Sigmoid colon (tissue), 7 donors: Measurements from ENCODE around the gene ARHGAP22. TPM values are rescaled to one million over a fixed set of nuclear protein-coding genes. Genes with fewer than 3 reads are reported as not detected.

ENCODE experiments used
- DNase-seq: peaks from one replicate; pipeline ENCODE4 v3.0.0-alpha.2; 2019
- H3K27ac ChIP-seq, 4 donors: fragments of 200-600 bp; sonication (generic); one replicate each; pipeline ENCODE4 v1.5.1; 2016 to 2019; ENCODE audit warnings: mild to moderate bottlenecking in 1 of 4
- H3K27me3 ChIP-seq, 3 donors: fragments of 200-600 bp; sonication (generic); one replicate each; pipeline ENCODE4 v1.5.1; 2019; ENCODE audit warnings: mild to moderate bottlenecking in 1 of 3
- H3K36me3 ChIP-seq, 4 donors: fragments of 200-600 bp; sonication (generic); one replicate each; pipeline ENCODE4 v1.5.1; 2016 to 2019
- H3K4me1 ChIP-seq, 4 donors: fragments of 200-600 bp; sonication (generic); one replicate each; pipeline ENCODE4 v1.5.1; 2017 to 2019
- H3K4me3 ChIP-seq, 4 donors: fragments of 200-600 bp; sonication (generic); one replicate each; pipeline ENCODE4 v1.5.1; 2017 to 2019; ENCODE audit warnings: mild to moderate bottlenecking in 2 of 4, moderate library complexity in 1 of 4
- H3K9me3 ChIP-seq, 4 donors: fragments of 200-600 bp in 3 of 4; sonication (generic) in 3 of 4; one replicate each; pipeline versions ENCODE4 v1.5.1 to v1.6.1; 2013 to 2019
- EP300 ChIP-seq, 4 donors: sonication (generic); formaldehyde crosslinking; IDR thresholded peaks; one replicate each; pipeline ENCODE4 v1.6.1; 2017; ENCODE audit warnings: antibody characterized with exemption in 4 of 4
- POLR2A ChIP-seq, 2 donors: fragments of 450-650 bp; IDR thresholded peaks; one replicate each; pipeline ENCODE4 v1.6.1; 2016; ENCODE audit warnings: antibody characterized with exemption in 2 of 2, mild to moderate bottlenecking in 2 of 2, moderate library complexity in 2 of 2
- POLR2AphosphoS5 ChIP-seq, 4 donors: sonication (generic); formaldehyde crosslinking; IDR thresholded peaks; one replicate each; pipeline ENCODE4 v1.6.1; 2017; ENCODE audit warnings: antibody characterized with exemption in 4 of 4
- WGBS, 2 donors: extraction: QIAGEN DNeasy Blood & Tissue Kit; methylation state at CpG; one replicate each; pipeline ENCODE4 v1.1.7; 2013; 5-methylcytosine and 5-hydroxymethylcytosine counted together
- intact Hi-C: fragments of 100-400 bp; cut with DNase I; formaldehyde crosslinking; loops from one replicate; pipeline ENCODE4 v1.15.1; 2023
- polyA plus RNA-seq, 3 donors: library from polyadenylated mRNA; stranded (reverse); fragments of 200-250 nt; gene quantifications; one replicate each; pipeline ENCODE4 v1.2.3, GENCODE V29; 2013
- total RNA-seq, 4 donors: library from RNA; depleted of rRNA; stranded (reverse); fragments of >200 nt; gene quantifications; one replicate each; pipeline ENCODE4 v1.1.0, GENCODE V29; 2016
- TF ChIP-seq, protein P1 (sequence below), 4 experiments: fragments of 450-650 bp in 3 of 4; fragments of 200-600 bp in 1 of 4; IDR thresholded peaks; one replicate each; pipeline ENCODE4 v1.5.1; 2016 to 2019; ENCODE audit warnings: antibody characterized with exemption in 4 of 4, mild to moderate bottlenecking in 3 of 4, moderate library complexity in 2 of 4
- donor health status: healthy with polysubstance abuse.
- donor health status: Bipolar disorder and iron deficiency.
- donor health status: healthy.

The ARHGAP22 gene
- total and polyA plus RNA-seq, 7 donors, result 1.2 to 6.4 (median 3.1) TPM

DNA sequence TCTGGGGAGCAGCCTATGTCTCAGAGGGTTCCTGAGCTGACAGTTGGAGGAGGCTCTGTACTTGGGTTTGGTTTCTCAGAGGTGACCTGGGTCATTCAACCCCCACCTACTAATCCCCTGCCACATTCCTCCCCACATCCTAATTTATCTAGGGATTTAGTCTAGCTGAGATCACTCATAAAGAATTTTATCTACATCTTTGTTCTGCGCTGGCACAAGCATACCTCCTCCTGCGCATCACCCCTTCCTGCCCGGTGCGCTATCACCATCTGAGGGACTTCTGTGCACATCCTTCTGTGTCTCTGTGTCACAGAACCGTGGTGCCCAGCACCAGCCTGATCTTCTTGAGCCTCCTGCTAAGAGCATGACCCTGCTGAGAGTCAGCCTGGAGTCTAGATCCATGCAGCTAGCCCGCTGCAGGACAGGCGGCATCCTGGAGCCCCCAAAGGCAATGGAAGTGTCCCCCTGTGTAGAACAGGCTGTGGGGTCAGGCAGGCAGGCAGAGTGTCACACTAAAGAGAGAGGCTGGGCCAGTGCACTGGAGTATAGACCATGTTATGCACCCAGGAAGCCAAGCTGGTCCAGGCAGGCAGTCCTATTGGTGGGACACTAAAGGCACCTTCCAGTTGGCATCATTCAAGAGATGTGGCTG lies 63.6 kb downstream of the ARHGAP22 start:
- Histone ChIP-seq H3K27me3 (no peaks in the 10 kb centered on the region), H3K4me1 (no peaks in the 10 kb centered on the region), H3K4me3 (no peak overlapping the region), H3K36me3 (no peaks in the 10 kb centered on the region), H3K9me3 (no peaks in the 10 kb centered on the region), H3K27ac (no peak overlapping the region)
- WGBS, 2 donors, result 87 to 90% methylated on average over 7 of the region's 7 CpGs
- intact Hi-C loops, result no loop called here
- TF ChIP-seq, protein P1, sequence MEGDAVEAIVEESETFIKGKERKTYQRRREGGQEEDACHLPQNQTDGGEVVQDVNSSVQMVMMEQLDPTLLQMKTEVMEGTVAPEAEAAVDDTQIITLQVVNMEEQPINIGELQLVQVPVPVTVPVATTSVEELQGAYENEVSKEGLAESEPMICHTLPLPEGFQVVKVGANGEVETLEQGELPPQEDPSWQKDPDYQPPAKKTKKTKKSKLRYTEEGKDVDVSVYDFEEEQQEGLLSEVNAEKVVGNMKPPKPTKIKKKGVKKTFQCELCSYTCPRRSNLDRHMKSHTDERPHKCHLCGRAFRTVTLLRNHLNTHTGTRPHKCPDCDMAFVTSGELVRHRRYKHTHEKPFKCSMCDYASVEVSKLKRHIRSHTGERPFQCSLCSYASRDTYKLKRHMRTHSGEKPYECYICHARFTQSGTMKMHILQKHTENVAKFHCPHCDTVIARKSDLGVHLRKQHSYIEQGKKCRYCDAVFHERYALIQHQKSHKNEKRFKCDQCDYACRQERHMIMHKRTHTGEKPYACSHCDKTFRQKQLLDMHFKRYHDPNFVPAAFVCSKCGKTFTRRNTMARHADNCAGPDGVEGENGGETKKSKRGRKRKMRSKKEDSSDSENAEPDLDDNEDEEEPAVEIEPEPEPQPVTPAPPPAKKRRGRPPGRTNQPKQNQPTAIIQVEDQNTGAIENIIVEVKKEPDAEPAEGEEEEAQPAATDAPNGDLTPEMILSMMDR (IDR thresholded peaks at IDR 0.05), result no peak
- TF ChIP-seq POLR2AphosphoS5 (IDR thresholded peaks at IDR 0.05) (no peak), EP300 (IDR thresholded peaks at IDR 0.05) (no peak), POLR2A (IDR thresholded peaks at IDR 0.05) (no peak)
- DNase-seq, result no peak

DNA sequence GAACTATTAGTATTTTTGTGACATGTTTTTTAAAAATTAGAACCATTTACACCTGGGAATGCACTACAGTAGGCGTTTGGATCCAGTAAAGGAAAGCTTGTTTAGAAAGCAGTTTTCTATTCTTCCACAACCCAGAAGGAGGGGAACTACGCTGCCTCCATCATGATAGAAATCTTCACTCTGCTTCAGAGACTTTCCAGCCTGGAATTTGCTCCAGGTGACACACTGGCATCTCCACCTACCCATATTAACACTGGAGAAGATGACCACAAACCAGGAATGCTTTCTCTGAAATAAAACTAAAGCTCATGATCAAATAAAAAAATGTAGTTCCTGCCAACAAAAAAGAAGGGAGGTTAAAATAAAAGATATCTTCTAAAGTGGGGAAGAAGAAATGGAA lies 66.3 kb downstream of the ARHGAP22 start:
- no peaks in the 10 kb centered on the region for H3K9me3 ChIP-seq
- H3K27ac ChIP-seq, result no peak overlapping the region
- DNase-seq, result no peak
- no peaks in the 10 kb centered on the region for H3K27me3 ChIP-seq
- peaks cover 0 to 9% (median 3%) of the 10 kb centered on the region in 4 donors for H3K4me1 ChIP-seq
- no peak for TF ChIP-seq POLR2AphosphoS5 (IDR thresholded peaks at IDR 0.05)
- TF ChIP-seq, protein P1 (IDR thresholded peaks at IDR 0.05), result no peak
- no peak for TF ChIP-seq EP300 (IDR thresholded peaks at IDR 0.05)
- TF ChIP-seq POLR2A (IDR thresholded peaks at IDR 0.05), result no peak
- intact Hi-C loops, result no loop called here
- no peak overlapping the region for H3K4me3 ChIP-seq
- H3K36me3 ChIP-seq, result no peaks in the 10 kb centered on the region
- WGBS, 2 donors, result 74 to 75% methylated on average over 2 of the region's 2 CpGs

DNA sequence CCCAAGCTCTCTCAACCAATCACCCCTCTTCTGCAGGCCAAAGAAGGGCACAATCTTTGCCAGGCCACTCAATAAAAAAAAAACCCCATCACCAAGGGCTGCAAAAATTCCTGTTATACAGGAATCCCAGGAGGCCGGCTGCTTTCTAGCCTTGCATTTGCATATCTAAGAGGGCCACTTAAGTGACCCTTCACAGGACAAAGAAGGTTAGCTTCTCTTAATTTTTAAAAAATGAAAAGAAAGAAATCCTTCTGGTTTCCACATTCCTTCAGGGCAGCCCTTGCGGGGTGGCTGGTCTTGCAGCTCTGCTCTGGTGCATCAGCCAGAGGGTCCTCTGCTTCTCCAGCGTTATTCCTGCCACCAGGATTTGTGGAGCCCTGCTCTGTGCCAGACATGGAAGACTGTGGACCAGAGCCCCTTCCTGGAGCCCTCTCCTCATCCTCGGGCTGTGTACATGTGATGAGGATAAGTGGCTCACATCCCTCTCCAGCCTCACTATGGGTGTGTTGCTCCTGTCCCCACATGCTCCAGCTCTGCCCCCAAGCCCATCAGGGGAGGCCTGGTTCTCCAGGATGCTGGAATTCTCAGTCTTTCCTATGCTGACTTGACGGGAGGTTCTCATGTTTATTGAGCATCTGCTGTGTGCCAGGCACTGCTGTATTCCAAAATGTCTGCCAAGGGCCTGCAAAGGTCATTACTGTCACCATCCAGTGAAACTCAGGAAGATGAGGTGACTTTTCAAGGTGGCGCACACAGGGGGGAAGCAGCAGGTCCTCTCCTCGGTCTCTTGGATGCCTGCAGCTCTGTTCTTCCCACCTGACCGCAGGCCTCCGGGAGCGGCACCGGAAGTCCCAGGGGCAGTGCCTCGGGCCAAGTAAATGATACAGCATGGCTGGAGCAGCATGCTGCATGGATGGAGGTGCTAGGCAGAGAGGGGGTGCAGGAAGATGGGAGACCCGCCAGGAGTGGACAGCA lies 67.7 kb downstream of the ARHGAP22 start:
- Histone ChIP-seq H3K9me3 (no peaks in the 10 kb centered on the region), H3K36me3 (no peaks in the 10 kb centered on the region), H3K4me1 (peaks cover 0 to 10% (median 3%) of the 10 kb centered on the region in 4 donors), H3K4me3 (no peak overlapping the region), H3K27me3 (no peaks in the 10 kb centered on the region), H3K27ac (no peak overlapping the region)
- DNase-seq, result no peak
- TF ChIP-seq POLR2A (IDR thresholded peaks at IDR 0.05) (no peak), EP300 (IDR thresholded peaks at IDR 0.05) (no peak), POLR2AphosphoS5 (IDR thresholded peaks at IDR 0.05) (no peak)
- TF ChIP-seq, protein P1 (IDR thresholded peaks at IDR 0.05), result no peak
- 85 to 92% methylated on average over 13 of the region's 13 CpGs for WGBS, 2 donors
- intact Hi-C loops, result no loop called here

DNA sequence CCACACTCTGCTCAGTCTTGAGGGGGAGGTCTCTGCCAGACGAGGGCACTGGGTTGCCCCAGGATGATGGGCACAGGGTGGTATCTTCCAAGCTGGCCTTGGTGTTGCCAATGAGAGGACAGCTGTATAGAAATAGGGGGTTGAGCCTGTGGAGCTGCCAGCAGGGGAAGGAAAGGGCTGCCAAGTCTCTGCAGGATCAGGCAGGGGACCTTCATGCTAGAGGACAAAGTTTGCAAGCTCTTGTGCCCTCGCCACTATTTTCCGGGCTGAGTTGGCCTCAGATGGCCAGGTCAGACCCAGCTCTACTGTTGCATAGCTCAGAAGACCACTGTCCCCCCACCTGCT lies 68.7 kb downstream of the ARHGAP22 start:
- TF ChIP-seq POLR2A (IDR thresholded peaks at IDR 0.05), result no peak
- TF ChIP-seq POLR2AphosphoS5 (IDR thresholded peaks at IDR 0.05), result no peak
- TF ChIP-seq EP300 (IDR thresholded peaks at IDR 0.05), result no peak
- TF ChIP-seq, protein P1 (IDR thresholded peaks at IDR 0.05), result no peak
- Histone ChIP-seq H3K4me1 (peaks cover 0 to 10% (median 3%) of the 10 kb centered on the region in 4 donors), H3K4me3 (no peak overlapping the region), H3K27ac (no peak overlapping the region), H3K27me3 (no peaks in the 10 kb centered on the region), H3K36me3 (no peaks in the 10 kb centered on the region), H3K9me3 (no peaks in the 10 kb centered on the region)
- no peak for DNase-seq
- WGBS, 2 donors, result 90 to 91% methylated on average over 3 of the region's 3 CpGs
- intact Hi-C loops, result no loop called here
